ENCODE data around the gene MET.

MET gene

DNA sequence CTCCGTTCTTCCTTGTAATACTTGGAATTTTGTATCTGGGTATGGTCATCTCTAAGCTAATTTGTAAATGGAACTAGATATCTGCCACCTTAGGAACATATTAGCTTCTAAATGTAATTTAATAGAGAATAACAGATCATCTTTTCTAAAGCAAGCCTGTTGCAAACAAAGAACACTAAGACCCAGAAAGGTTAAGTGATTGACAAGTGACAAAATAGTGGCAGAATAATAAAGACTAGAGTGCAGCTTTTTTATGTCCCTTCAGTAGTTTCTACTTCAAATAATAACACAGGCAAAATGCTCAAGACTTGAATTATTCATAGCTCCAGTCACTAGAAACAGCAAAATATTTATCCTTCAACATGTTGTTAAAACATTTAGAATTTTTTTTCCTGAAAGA, 91.7 kb downstream of the MET start:
- no peak for DNase-seq (ENCODE audit: extremely low read depth, low read depth)
- TF ChIP-seq, protein P1, sequence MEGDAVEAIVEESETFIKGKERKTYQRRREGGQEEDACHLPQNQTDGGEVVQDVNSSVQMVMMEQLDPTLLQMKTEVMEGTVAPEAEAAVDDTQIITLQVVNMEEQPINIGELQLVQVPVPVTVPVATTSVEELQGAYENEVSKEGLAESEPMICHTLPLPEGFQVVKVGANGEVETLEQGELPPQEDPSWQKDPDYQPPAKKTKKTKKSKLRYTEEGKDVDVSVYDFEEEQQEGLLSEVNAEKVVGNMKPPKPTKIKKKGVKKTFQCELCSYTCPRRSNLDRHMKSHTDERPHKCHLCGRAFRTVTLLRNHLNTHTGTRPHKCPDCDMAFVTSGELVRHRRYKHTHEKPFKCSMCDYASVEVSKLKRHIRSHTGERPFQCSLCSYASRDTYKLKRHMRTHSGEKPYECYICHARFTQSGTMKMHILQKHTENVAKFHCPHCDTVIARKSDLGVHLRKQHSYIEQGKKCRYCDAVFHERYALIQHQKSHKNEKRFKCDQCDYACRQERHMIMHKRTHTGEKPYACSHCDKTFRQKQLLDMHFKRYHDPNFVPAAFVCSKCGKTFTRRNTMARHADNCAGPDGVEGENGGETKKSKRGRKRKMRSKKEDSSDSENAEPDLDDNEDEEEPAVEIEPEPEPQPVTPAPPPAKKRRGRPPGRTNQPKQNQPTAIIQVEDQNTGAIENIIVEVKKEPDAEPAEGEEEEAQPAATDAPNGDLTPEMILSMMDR (IDR thresholded peaks at IDR 0.05; ENCODE audit: low read depth, low read length): no peak

DNA sequence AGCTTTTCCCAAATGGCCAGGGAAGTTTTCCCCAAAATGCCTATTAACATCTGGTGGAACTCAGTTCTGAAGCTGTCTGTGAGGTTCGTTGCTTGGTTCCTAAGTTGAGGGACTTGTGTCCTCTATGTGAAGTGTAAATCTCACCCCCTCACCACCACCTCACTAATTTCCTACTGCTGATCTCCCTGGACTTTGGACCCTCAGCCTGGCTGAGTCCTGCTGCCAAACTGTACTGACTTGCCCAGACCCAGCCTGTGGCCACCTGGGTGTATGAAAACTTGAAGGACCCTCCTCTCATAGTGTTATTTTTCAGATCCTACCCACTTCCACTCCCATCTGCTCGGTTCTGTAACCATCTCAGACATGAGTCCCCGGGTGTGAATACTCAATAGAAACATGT, 94.9 kb downstream of the MET start:
- TF ChIP-seq, protein P1 (IDR thresholded peaks at IDR 0.05; ENCODE audit: low read depth, low read length): no peak
- DNase-seq (ENCODE audit: extremely low read depth, low read depth): no peak

DNA sequence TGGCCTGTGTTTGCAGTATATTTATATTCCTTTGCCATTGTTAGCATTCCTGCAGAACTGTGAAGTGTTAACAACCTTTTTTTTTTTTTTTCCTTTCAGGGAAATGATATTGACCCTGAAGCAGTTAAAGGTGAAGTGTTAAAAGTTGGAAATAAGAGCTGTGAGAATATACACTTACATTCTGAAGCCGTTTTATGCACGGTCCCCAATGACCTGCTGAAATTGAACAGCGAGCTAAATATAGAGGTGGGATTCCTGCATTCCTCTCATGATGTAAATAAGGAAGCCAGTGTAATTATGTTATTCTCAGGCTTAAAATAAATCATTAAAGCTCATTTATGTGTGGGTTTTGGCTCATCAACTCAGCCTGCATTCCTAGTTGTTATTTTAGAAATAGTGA, 97.5 kb downstream of the MET start:
- DNase-seq (ENCODE audit: extremely low read depth, low read depth): no peak
- TF ChIP-seq, protein P1 (IDR thresholded peaks at IDR 0.05; ENCODE audit: low read depth, low read length): no peak

DNA sequence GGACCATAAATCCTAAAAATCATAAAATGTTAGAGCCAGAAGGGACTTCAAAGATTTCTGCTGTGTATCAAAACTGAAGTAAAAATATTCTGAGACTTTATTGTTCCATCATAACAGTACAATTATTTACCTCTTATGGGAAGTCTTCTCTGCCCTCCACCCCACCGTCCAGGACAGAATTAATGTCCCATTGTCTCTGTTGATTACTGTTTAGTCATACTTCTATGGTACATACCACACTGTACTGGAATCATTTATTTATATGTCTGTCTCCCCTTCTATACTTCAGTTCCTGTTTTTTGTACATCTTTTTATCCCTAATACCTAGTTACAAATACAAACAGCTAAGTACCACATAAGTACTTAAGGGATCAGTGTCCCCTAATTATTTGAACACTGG, 98.9 kb downstream of the MET start:
- TF ChIP-seq, protein P1 (IDR thresholded peaks at IDR 0.05; ENCODE audit: low read depth, low read length): no peak
- no peak for DNase-seq (ENCODE audit: extremely low read depth, low read depth)

DNA sequence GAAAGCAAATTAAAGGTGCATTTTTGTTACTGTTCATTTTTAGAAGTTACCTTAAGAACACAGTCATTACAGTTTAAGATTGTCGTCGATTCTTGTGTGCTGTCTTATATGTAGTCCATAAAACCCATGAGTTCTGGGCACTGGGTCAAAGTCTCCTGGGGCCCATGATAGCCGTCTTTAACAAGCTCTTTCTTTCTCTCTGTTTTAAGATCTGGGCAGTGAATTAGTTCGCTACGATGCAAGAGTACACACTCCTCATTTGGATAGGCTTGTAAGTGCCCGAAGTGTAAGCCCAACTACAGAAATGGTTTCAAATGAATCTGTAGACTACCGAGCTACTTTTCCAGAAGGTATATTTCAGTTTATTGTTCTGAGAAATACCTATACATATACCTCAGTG, 99.6 kb downstream of the MET start:
- TF ChIP-seq, protein P1 (IDR thresholded peaks at IDR 0.05; ENCODE audit: low read depth, low read length): no peak
- no peak for DNase-seq (ENCODE audit: extremely low read depth, low read depth)

DNA sequence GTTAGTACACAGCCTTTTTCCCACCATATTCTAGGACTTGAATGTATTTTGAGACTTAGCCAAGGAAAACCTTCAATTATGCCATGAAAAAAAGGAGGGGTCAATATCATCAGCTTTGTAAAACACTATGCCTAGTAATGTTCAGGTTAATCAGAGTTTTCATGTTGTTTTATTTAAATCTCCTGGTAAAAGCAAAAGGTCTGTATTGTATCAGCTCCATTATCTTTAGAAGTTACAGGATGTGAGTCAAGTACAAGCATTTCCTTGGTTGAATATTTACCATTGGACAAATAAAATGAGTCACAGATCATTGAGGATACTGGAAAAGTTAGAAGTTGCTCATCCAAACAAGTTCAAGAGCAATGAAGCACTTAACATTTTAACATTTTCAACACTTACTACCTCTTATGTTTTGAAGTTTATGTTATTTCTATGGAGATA, 100.4 kb downstream of the MET start:
- TF ChIP-seq, protein P1 (IDR thresholded peaks at IDR 0.05; ENCODE audit: low read depth, low read length): no peak
- DNase-seq (ENCODE audit: extremely low read depth, low read depth): no peak

DNA sequence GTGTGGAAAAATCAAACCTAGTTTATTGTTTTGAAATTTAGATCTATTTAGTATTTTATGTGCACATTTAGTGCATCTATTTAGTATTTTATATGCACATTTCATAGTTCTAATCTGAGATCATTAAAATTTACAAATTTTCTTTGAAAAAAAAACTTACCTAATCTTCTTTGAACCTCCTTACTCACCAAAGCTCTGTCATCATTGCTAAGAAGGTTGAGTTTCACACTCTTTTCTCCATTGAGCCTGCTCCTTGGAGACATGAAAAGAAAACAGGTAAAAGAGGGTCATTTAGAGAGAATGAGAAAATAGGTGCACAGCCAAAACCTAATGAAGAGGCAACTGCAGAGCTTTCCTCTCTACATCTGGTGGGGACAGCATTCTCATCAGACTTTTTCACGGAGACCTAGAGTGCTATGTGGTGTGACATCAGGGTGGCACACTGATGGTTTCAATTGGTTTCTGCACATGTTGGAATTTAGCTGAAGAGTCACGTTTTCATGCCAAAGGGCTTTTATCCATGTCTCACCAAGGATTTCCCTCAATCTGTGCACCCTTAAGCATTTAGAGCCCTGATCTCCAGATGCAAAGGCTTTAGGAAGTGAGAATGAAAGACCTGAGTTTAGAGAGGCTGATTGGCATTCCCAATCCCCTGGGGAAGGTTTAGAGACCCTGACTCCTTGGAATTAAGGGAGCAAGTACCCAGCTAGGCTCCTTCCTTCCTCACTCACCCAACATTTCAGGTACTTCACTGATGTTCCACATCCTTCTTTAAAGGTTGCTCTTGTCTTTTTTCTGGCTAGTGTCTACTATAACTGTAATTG, 101.1 kb downstream of the MET start:
- no peak for DNase-seq (ENCODE audit: extremely low read depth, low read depth)
- TF ChIP-seq, protein P1 (IDR thresholded peaks at IDR 0.05; ENCODE audit: low read depth, low read length): no peak

All from AG09319 (cell line).